ENCODE data around the gene POLR3E.
"Not testable (repeated sequence)": the region's sequence is repeated elsewhere in the genome, so short reads cannot be mapped to it uniquely, and the experiment has no call there.

Gene POLR3E

DNA sequence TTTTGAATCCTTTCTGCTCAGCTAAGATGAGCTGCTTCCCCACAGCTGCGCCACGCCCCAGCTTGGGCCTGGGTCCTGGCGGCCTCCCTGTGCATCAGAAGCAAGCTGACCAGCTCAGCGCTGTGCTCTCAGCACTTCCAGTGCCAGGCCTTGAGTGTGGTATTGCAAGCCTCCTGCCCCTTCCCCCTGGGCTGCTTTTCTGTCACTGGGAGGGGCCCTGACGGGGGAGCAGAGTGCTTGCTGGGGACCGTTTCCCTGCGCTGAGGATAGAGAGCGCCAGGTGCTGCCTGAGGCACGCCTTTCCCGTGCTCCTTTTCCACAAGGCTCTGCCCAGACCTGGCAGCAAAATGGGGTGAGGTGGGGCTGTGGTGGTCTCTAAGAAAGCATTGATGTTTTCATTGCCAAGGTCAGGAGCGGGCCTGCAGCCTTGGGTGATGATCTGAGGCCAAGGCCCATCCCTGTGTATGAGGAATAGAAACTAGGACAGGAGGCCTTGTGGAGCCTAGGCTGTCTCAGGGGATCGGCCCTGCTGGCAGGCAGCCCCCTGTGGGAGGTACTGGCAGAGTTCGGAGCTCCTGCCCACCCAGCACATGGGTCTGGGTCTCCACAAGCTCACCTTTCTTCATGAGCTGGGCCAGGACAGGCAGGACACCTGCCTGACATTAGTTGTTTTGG, 29.7 kb downstream of the POLR3E start:
- no peak overlapping the region for H3K4me3 ChIP-seq (ENCODE audit: low read depth, low read length)
- DNase-seq (ENCODE audit: low read depth) = no peak

DNA sequence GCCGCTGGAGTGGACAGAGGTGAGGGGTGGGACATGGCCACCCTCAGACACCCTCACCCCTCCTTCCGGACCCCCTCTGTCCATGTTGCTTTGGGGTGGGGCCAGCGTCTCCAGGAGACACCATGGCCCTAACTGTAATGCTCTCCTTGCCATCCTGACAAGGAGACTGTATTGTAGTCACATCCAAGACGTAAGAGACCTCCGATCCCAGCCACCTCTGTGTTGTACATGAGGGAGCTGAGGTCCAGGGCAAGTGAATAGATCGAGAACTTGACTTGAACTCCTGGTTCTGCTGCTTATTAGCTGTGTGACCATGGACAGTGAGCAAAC, 30.2 kb downstream of the POLR3E start:
- DNase-seq (ENCODE audit: low read depth) = no peak

DNA sequence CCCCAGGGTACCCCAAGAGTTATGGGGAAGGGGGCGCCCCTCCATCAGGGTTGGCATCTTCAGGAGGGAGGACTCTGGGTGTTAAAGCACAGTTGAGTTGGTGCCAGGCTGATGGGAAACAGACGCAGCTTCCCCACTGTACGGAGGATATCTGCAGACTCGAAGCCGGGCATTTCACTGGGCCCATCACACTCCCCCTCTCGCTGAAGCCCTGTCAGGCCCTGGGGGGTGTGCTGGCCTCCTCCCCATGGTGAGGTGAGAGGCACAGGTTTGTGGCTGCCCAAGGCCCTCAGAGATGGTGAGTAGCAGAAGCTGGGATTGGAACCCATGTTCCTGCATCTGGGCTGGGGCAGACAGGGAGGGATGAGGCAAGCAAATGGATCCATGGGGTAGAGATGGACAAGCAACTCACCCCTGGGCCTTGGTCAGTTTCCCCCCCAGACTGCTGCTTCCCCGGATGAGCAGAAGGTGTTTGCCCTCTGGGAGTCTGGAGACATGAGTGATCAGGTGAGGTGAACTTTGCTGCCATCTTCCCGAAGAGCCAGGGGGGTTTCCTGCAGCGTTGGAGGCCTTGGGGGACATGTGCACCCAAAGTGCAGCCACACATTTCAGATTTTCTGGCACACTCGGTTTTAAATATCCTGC, 31.0 kb downstream of the POLR3E start:
- no peak overlapping the region for H3K4me3 ChIP-seq (ENCODE audit: low read depth, low read length)
- no peak for DNase-seq (ENCODE audit: low read depth)

More for the DNA sequence above, 30.2 kb downstream of the POLR3E start:
- H3K4me3 ChIP-seq (ENCODE audit: low read depth, low read length) = no peak overlapping the region

DNA sequence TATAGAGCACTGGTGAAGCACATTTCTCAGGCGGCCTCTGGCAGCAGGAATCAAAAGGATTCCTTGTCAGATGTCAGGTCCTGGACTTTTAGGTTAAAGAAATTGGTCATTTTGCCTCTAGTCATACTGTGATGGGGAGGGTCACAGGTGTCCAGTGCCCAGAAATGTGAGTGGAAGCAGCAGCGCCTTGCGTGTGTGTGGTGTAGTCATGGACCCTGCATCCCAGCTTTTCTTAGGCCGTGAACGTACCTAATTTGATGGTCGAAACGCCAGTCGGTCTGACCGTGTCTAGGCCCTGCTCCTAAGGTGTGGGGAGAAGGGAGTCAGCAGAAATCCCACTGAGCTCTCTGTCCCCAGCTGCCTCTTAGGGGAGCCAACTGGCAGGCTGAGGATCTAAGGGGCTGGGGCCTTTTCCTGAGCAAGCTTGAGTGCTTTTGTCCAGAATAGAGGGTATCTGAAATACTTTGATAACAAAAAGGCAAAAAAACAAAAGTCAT, 32.0 kb downstream of the POLR3E start:
- no peak overlapping the region for H3K4me3 ChIP-seq (ENCODE audit: low read depth, low read length)
- DNase-seq (ENCODE audit: low read depth) = no peak

DNA sequence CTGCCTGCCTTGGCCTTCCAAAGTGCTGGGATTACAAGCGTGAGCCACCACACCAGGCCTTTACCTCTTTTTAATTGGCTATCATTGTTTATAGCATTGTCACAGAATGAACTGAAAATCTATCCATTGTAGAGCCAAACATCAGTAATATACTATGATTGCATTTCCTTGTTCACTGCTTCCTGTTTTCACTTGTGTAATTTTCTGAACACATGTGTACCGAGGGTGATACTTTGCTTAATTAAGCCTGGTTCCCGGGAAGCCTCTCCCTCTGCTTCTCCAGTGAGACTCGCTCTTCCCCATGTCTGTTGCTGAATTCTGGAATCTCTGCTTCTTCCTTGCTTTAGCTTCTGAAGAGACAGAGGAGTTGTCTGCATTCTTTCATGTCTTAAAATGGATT, 33.1 kb downstream of the POLR3E start:
- no peak for DNase-seq (ENCODE audit: low read depth)
- H3K4me3 ChIP-seq (ENCODE audit: low read depth, low read length) = no peak overlapping the region

DNA sequence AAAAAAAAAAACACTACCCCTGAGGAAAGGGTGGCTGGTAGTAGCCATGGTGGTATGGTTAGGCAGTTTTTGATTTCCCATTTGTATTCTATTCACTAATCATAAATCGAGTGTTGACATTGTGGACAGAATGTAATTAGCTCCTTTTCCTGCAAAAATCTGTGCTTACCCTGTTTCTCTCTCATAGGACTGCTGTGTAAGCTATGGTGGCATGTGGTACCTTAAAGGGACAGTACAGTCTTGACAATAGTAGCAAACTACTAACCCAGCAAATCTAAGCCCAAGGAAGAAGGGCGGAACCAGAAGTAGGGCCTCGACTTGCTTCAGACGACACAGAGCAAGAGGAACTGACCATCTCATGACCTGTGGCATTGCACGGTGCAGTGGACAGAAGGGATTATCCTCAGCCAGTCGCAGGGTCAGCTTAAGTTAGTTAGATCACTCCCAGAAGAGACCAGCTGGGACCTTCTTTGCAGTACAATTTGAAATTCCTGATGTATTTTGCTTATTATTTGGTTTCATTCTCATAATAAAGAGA, 36.3 kb downstream of the POLR3E start:
- no peak for DNase-seq (ENCODE audit: low read depth)
- no peak overlapping the region for H3K4me3 ChIP-seq (ENCODE audit: low read depth, low read length)

DNA sequence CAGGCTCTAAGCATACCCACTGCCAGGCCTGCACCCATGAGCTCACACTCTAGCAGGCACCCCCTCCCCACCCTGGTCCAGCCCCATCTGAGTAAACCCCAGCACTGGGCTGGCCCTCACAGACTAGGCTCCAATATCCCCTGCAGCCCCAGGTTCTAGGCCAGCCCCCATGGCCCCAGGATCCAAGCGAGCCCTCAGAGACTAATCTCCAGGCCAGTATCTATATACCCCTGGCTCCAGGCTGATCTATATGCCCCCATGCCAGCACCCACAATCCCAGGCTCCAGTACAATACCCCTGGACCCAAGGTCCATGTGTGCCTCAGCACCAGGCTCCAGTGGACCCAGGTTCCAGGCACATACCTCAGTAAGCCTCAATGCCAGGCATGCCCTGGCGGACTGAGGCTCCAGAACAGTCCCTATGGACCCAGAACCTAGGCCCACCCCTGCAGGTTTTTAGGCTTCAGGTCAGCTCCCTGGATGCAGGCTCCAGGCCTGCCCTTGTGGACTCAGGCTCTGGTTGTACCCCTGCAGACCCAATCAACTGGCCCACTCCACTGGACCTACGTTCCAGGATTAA, 38.5 kb downstream of the POLR3E start:
- DNase-seq (ENCODE audit: low read depth) = no peak
- no peak overlapping the region for H3K4me3 ChIP-seq (ENCODE audit: low read depth, low read length)

DNA sequence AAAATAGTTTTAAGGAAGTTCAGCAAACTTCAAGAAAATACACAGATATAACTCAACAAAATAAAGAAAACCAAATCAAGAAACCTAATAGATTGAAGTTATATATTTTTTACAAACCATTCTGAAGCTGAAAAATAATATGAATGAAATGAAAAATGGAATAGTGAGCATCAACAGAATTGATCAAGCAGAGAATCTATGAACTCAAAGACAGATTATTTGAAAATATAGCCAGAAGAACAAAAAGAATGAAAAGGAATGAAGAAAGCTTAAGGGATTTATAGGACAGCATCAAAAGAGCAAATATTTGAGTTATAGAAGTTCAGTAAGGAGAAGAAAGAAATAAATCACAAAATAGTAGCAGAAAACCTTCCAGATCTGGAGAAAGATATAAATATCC, 39.4 kb downstream of the POLR3E start:
- no peak overlapping the region for H3K4me3 ChIP-seq (ENCODE audit: low read depth, low read length)
- no peak for DNase-seq (ENCODE audit: low read depth)

DNA sequence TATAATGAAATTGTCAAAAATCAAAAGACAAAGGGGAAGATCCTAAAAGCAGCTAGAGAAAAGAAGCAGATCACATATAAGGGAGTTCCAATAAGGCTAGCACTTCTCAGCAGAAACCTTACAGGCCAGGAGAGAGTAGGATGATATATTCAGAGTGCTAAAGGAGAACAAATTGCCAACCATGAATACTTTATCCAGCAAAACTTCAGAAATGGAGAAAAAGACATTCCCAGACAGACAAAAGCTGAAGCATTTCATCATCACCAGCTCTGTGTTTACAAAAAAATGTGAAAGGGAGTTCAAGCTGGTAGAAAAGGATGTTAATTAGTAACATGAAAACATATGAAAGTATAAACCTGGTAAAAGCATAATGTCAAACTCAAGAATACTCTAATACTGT, 39.8 kb downstream of the POLR3E start:
- no peak for DNase-seq (ENCODE audit: low read depth)
- no peak overlapping the region for H3K4me3 ChIP-seq (ENCODE audit: low read depth, low read length)

DNA sequence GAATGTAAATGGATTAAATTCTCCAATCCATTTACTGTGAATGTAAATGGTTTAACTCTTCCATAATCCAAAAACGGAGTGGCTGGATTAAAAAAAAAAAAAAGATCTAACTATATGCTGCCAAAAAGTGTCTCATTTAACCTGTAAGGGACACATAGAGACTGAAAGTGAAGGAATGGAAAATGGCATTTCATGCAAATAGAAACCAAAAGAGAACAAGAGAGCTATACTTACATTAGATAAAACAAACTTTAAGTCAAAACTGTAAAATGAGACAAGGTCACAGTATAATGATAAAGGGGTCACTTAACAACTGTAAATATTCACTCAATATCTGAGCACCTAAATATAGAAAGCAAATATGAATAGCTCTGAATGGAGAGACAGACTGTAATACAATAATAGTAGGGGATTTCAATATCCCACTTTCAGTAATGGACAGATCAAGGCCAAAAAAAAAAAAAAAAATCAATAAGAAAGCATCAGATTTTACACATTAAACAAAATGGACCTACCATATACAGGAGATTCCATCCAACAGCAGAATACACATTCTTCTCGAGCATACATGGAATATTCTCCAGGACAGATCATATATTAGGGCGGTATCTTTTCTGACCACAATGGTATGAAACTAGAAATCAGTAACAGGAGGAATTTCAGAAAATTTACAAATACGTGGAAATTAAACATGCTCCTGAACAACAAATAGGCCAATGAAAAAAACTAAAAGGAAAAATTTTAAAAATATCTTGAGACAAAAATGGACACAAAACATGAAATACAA, 40.8 kb downstream of the POLR3E start:
- no peak overlapping the region for H3K4me3 ChIP-seq (ENCODE audit: low read depth, low read length)
- DNase-seq (ENCODE audit: low read depth) = no peak

DNA sequence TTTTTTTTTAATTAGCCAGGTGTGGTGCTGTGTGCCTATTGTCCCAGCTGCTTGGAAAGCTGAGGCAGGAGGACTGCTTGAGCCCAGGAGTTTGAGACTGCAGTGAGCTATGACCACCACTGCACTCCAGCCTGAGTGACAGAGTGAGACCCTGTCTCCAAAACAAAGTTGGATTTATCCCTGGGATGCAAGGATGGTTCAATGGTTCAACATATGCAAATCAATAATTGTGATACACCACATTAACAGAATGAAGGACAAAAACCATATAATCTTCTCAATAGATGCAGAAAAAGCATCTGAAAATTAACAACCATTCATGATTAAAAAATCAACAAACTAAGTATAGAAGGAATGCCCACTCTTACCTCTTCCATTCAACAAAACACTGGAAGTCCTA, 43.7 kb downstream of the POLR3E start:
- no peak overlapping the region for H3K4me3 ChIP-seq (ENCODE audit: low read depth, low read length)
- DNase-seq (ENCODE audit: low read depth) = no peak

DNA sequence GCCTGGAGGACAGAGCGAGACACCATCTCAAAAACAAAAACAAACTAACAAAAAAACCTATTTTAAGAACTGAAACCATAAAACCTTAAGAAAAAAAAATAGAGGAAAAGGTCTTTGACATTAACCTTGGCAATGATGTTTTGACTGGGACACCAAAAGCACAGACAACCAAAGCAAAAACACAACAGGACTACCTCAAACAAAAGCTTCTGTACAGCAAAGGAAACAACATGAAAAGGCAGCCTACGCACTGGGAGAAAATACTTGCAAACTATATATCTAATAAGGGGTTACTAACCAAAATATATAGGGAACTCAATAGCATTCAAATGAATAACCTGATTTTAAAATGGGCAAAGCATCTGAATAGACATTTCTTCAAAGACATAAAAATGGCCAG, 44.9 kb downstream of the POLR3E start:
- DNase-seq (ENCODE audit: low read depth) = no peak
- H3K4me3 ChIP-seq (ENCODE audit: low read depth, low read length) = no peak overlapping the region

DNA sequence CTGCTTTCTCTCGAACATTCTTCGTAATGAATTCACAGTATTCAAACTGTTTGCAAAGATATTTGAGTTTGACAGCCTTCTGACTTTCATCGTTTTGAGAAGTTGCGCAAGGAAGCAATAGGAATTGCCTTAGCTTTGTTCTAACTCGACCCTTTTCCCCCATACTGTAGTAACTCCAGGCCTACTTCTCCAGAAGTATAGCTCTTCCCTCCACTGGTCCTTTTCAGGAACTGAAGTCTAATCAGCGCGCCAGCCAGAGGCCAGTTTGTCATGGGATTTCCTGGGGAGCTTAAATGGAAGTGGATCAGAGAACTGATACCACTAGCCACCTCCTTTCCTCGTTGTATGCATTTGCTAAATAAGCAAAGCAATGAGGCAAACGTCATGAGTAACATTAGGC, 49.3 kb downstream of the POLR3E start:
- no peak overlapping the region for H3K4me3 ChIP-seq (ENCODE audit: low read depth, low read length)
- no peak for DNase-seq (ENCODE audit: low read depth)

DNA sequence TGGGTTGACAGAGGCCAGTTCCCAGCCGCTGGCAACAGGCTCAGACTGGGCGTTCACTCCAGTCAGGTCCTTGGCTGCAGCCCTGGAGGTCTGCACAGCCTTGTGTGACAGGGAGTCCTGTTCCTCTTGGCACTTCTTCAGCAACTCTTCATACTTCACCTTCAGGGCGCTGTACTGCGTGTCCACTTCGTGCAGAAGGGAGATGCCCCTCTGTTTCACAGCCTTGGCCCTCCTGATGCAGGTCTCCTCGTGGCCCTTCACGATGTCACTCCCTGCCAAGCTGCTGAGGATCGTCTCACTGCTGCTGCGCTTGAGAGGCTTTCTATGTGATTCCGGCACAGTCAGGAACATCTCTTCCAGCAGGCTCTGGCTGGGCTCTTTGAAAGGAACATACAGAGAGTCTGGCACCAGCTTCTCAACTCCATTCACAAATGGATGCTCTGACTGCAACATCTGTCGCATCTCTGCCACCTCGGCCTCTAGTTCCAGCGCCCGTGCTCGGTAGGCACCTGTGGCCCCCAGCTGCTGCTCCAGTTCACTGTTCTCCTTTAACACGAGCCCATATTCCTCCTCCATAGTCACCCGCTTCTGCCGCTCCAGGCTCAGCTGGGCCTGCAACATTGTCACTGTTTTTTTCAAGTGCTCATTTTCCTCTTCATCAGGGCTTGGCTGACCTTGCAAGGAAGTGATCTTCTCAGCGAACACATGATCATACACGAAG, 50.1 kb downstream of the POLR3E start:
- H3K4me3 ChIP-seq (ENCODE audit: low read depth, low read length) = no peak overlapping the region
- no peak for DNase-seq (ENCODE audit: low read depth)

DNA sequence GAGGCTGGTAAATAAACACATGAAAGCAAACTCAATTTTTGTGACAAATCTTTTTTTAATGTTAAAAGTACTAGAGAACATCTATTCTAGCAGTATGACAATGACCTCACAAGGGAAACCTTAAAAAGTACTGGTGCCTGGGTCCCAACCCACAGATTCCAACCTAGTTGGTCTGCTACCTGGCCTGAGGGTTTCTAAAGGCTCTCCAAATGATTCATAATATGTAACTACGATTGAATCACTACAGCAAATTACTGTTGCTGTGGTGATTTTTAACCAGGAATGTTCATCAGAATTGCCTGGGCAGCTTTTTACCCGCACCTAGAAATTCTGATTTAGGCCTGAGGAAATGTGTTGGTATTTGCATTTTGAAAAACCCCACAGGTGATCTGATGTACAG, 51.1 kb downstream of the POLR3E start:
- no peak for DNase-seq (ENCODE audit: low read depth)
- no peak overlapping the region for H3K4me3 ChIP-seq (ENCODE audit: low read depth, low read length)

DNA sequence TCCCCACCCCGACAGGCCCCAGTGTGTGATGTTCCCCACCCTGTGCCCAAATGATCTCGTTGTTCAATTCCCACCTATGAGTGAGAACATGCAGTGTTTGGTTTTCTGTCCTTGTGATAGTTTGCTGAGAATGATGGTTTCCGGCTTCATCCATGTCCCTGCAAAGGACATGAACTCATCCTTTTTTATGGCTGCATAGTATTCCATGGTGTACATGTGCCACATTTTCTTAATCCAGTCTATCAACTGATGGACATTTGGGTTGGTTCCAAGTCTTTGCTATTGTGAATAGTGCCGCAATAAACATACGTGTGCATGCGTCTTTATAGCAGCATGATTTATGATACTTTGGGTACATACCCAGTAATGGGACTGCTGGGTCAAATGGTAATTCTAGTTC, 53.8 kb downstream of the POLR3E start:
- H3K4me3 ChIP-seq (ENCODE audit: low read depth, low read length); DNase-seq (ENCODE audit: low read depth): not testable (repeated sequence)

DNA sequence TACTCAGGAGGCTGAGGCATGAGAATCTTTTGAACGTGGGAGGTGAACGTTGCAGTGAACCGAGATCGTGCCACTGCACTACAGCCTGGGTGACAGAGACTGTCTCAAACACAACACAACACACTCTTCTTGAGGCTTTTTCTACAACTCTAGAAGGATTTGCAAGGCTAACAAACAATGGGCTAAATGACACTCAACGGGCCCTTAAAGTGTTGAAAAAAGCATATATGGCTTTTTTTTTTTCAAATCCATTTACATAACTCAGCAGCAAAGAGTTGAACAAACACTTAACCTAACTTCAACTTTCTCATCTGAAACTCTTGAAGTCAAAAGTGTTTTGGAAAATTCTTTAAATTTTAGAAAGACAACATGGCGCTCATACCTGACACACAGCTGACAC, 54.9 kb downstream of the POLR3E start:
- no peak for DNase-seq (ENCODE audit: low read depth)
- H3K4me3 ChIP-seq (ENCODE audit: low read depth, low read length) = no peak overlapping the region

DNA sequence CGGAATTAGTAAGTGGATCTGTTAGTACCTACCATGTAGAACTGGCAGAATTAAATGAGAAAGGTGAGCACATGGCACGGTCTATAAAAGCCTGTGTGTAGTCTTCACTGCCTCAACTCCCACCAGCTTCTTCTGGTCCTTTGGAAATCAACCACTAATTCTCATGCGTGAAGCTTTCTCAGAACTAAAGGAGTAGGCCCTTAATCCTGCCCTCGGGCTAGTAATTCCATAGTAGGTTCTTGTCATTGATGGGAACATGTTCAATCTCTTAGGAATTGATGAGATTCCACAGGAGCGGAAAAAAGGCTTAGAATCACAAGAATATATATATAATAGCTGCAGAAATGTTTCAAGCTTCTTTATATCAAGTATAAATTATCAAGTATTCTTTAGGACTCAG, 55.5 kb downstream of the POLR3E start:
- H3K4me3 ChIP-seq (ENCODE audit: low read depth, low read length) = no peak overlapping the region
- no peak for DNase-seq (ENCODE audit: low read depth)

DNA sequence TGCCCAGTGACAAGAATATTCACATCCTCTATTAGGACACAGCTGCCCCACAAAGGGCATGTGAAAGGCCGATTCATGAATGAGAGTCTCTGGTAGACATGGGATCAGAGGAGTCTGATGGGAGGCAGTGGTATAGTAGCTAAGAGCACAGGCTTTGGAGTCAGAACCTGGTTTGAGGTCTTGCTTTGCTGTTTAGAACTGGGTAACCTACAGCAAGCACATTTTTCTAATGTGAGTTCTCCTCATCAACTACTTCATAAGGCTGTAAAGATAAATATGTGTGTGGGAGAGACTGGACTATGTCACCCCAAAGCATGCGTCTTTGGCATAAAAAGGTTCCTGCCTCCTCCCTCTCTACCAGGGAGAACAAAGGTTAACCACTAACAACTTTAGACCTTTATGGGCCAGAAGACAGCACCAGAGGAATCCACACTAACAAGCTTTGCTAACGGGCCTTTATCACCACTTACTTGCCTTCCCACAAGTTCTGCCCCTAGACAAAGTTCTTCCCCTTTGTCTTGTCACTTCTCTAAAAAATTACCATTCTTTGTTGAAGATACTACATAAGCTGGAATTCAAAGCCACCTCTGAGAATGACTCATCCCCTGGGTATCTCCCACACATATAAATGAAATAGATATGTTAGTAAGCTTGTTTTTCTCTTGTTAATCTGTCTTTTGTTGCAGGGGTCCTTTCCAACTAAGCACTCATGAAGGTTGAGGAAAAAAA, 56.1 kb downstream of the POLR3E start:
- DNase-seq (ENCODE audit: low read depth) = peak; percentile 60
- H3K4me3 ChIP-seq (ENCODE audit: low read depth, low read length) = no peak overlapping the region

Data from skeletal muscle cell (primary cell).